Sigmoid colon (tissue), 4 donors: Measurements from ENCODE around the gene SPATA31C1.

Experiments
- POLR2A ChIP-seq, 2 donors: fragments of 450-650 bp; IDR thresholded peaks; one replicate each; pipeline ENCODE4 v1.6.1; 2016; ENCODE audit warnings: antibody characterized with exemption in 2 of 2, mild to moderate bottlenecking in 2 of 2, moderate library complexity in 2 of 2
- POLR2AphosphoS5 ChIP-seq, 4 donors: sonication (generic); formaldehyde crosslinking; IDR thresholded peaks; one replicate each; pipeline ENCODE4 v1.6.1; 2017; ENCODE audit warnings: antibody characterized with exemption in 4 of 4
- TF ChIP-seq, protein P1 (sequence below), 4 experiments: fragments of 450-650 bp in 3 of 4; fragments of 200-600 bp in 1 of 4; IDR thresholded peaks; one replicate each; pipeline ENCODE4 v1.5.1; 2016 to 2019; ENCODE audit warnings: antibody characterized with exemption in 4 of 4, mild to moderate bottlenecking in 3 of 4, moderate library complexity in 2 of 4

DNA sequence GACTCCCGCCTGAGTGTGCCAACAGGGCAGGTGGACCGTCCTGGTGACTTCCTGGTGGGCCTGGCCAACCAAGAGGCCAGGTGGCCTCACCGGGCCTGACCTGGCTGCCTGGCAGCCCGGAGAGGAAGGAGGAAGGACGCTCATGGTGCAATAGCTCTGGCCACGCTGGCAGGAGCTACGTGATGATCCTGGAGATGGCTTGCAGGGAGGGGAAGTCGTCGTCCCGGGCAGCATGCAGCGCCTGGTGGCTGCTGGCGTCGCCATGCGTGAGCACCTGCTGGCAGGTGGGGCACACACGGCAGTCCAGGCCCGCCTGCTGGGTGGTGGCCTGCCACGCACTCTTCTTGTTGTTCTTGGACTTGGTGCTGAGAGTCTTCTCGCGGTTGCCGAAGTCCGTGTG, 26.3 kb downstream of the SPATA31C1 start:
- TF ChIP-seq POLR2AphosphoS5 (IDR thresholded peaks at IDR 0.05): no peak
- TF ChIP-seq, protein P1, sequence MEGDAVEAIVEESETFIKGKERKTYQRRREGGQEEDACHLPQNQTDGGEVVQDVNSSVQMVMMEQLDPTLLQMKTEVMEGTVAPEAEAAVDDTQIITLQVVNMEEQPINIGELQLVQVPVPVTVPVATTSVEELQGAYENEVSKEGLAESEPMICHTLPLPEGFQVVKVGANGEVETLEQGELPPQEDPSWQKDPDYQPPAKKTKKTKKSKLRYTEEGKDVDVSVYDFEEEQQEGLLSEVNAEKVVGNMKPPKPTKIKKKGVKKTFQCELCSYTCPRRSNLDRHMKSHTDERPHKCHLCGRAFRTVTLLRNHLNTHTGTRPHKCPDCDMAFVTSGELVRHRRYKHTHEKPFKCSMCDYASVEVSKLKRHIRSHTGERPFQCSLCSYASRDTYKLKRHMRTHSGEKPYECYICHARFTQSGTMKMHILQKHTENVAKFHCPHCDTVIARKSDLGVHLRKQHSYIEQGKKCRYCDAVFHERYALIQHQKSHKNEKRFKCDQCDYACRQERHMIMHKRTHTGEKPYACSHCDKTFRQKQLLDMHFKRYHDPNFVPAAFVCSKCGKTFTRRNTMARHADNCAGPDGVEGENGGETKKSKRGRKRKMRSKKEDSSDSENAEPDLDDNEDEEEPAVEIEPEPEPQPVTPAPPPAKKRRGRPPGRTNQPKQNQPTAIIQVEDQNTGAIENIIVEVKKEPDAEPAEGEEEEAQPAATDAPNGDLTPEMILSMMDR (IDR thresholded peaks at IDR 0.05): no peak
- TF ChIP-seq POLR2A (IDR thresholded peaks at IDR 0.05): no peak
